Measurements from ENCODE around the gene PIH1D1. TPM values are rescaled to one million over a fixed set of nuclear protein-coding genes. Genes with fewer than 3 reads are reported as not detected.
A peak's percentile ranks its signal among the peaks of the same experiment; 100 is the strongest.

PIH1D1 gene
- total RNA-seq, 1 experiment from 2014 or later, result 153 TPM

DNA sequence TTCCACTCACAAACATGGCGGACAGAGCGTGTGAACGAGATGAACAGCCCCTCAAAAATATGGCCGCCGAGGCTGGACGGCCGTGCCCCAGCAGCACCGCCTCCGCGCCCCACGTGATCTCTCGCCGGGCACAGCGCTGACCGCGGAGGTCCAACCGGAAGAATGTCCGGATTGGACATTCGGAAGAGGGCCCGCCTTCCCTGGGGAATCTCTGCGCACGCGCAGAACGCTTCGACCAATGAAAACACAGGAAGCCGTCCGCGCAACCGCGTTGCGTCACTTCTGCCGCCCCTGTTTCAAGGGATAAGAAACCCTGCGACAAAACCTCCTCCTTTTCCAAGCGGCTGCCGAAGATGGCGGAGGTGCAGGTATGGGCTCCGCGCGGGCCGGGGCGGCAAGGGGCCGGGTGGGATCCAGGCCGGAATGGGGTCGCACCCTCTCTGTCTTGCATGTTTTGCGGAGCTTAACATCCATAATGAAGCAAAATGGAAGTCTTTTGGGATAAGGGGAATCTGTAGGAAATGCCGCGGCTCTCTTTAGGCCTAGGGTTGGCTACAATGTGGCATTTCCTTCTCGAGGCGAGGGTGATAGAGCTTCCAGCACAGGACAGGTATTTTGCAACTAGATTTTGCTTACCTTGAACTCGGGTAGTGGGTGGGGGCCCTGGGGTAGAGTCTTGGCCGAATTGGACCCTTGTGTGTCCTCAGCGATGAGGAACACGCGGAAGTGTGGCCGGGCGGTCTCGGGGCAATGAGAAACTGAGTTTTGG is 35.8 kb upstream of the PIH1D1 start, which contains the start of gene RPL13A (continued):
- TF ChIP-seq, protein P1, sequence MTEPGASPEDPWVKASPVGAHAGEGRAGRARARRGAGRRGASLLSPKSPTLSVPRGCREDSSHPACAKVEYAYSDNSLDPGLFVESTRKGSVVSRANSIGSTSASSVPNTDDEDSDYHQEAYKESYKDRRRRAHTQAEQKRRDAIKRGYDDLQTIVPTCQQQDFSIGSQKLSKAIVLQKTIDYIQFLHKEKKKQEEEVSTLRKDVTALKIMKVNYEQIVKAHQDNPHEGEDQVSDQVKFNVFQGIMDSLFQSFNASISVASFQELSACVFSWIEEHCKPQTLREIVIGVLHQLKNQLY (CRISPR knock-in tag; IDR thresholded peaks at IDR 0.05), result no peak
- TF ChIP-seq KAT7 (CRISPR knock-in tag; IDR thresholded peaks at IDR 0.05; ENCODE audit: borderline replicate concordance) (no peak; the same call in 1 of the 2 replicates), ZNF423 (CRISPR knock-in tag; IDR thresholded peaks at IDR 0.05) (no peak), ATF1 (CRISPR knock-in tag; IDR thresholded peaks at IDR 0.05) (no peak), ZNF232 (CRISPR knock-in tag; IDR thresholded peaks at IDR 0.05) (peak; percentile 60; the same call in 1 of the 2 replicates), ZNF396 (CRISPR knock-in tag; IDR thresholded peaks at IDR 0.05; ENCODE audit: borderline replicate concordance) (no peak), TP53 (CRISPR knock-in tag; IDR thresholded peaks at IDR 0.05) (no peak)
- TF ChIP-seq, protein P2, sequence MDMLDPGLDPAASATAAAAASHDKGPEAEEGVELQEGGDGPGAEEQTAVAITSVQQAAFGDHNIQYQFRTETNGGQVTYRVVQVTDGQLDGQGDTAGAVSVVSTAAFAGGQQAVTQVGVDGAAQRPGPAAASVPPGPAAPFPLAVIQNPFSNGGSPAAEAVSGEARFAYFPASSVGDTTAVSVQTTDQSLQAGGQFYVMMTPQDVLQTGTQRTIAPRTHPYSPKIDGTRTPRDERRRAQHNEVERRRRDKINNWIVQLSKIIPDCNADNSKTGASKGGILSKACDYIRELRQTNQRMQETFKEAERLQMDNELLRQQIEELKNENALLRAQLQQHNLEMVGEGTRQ (CRISPR knock-in tag; IDR thresholded peaks at IDR 0.05), result peak; percentile 99
- TF ChIP-seq, protein P3, sequence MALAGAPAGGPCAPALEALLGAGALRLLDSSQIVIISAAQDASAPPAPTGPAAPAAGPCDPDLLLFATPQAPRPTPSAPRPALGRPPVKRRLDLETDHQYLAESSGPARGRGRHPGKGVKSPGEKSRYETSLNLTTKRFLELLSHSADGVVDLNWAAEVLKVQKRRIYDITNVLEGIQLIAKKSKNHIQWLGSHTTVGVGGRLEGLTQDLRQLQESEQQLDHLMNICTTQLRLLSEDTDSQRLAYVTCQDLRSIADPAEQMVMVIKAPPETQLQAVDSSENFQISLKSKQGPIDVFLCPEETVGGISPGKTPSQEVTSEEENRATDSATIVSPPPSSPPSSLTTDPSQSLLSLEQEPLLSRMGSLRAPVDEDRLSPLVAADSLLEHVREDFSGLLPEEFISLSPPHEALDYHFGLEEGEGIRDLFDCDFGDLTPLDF (CRISPR knock-in tag; IDR thresholded peaks at IDR 0.05), result peak; percentile 81; the same call in 1 of the 2 replicates
- TF ChIP-seq, protein P4, sequence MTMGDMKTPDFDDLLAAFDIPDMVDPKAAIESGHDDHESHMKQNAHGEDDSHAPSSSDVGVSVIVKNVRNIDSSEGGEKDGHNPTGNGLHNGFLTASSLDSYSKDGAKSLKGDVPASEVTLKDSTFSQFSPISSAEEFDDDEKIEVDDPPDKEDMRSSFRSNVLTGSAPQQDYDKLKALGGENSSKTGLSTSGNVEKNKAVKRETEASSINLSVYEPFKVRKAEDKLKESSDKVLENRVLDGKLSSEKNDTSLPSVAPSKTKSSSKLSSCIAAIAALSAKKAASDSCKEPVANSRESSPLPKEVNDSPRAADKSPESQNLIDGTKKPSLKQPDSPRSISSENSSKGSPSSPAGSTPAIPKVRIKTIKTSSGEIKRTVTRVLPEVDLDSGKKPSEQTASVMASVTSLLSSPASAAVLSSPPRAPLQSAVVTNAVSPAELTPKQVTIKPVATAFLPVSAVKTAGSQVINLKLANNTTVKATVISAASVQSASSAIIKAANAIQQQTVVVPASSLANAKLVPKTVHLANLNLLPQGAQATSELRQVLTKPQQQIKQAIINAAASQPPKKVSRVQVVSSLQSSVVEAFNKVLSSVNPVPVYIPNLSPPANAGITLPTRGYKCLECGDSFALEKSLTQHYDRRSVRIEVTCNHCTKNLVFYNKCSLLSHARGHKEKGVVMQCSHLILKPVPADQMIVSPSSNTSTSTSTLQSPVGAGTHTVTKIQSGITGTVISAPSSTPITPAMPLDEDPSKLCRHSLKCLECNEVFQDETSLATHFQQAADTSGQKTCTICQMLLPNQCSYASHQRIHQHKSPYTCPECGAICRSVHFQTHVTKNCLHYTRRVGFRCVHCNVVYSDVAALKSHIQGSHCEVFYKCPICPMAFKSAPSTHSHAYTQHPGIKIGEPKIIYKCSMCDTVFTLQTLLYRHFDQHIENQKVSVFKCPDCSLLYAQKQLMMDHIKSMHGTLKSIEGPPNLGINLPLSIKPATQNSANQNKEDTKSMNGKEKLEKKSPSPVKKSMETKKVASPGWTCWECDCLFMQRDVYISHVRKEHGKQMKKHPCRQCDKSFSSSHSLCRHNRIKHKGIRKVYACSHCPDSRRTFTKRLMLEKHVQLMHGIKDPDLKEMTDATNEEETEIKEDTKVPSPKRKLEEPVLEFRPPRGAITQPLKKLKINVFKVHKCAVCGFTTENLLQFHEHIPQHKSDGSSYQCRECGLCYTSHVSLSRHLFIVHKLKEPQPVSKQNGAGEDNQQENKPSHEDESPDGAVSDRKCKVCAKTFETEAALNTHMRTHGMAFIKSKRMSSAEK (CRISPR knock-in tag; IDR thresholded peaks at IDR 0.05; ENCODE audit: borderline replicate concordance), result peak; percentile 65; the same call in 1 of the 2 replicates
- TF ChIP-seq, protein P5, sequence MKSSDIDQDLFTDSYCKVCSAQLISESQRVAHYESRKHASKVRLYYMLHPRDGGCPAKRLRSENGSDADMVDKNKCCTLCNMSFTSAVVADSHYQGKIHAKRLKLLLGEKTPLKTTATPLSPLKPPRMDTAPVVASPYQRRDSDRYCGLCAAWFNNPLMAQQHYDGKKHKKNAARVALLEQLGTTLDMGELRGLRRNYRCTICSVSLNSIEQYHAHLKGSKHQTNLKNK (CRISPR knock-in tag; IDR thresholded peaks at IDR 0.05), result no peak

DNA sequence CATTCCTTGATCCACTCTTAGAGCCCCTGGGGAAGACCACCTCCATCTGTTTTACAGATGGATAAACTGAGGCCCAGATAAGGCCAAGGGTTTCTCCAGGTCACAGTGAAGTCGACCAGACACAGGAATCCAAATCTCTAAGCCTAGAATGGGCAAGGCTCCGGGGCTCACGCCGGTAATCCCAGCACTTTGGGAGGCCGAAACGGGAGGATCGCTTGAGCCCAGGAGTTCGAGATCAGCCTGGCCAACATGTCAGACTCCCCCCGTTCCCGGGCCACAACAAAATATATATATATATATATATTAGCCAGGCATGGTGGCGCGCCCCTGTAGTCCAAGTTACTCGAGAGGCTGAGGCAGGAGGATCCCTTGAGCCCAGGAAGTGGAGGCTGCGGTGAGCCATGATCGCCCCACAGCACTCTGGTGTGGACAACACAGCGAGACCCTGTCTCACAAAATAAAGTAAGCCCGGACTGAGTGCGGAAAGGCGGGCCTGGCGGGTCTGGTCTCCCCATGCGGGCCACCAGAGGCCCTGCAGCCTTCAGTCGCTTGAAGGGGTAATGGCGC is 35.2 kb upstream of the PIH1D1 start:
- H3K27me3 Mint-ChIP-seq (ENCODE audit: low read depth), result peaks cover 6% of the 10 kb centered on the region; the same call in 1 of the 2 replicates

DNA sequence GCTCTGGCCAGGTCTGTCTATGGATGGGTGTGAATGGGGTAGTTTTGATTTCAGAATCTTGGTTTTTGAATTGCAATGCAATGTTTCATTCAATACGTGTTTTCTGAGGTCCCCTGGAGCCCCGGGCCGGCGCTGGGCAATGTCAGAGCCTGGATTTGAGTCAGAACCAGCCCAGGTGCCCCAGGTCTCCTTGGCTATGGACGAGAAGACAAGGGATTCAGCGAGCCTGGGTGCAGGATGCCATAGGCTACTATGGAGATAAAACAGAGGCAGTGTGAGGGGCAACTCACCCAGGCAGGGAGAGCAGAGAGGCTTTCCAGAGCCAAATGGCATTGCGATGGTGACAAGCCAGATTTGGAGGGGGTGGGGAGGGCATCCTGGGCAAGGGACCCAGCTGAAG is 34.6 kb upstream of the PIH1D1 start:
- Mint-ChIP-seq H3K36me3 (peaks cover 38% of the 10 kb centered on the region), H3K27me3 (ENCODE audit: low read depth) (peaks cover 6% of the 10 kb centered on the region; the same call in 1 of the 2 replicates), H3K4me3 (peak overlapping the region; percentile 8), H3K27ac (0 out of 2 replicates have a peak overlapping the region, but pooled peaks have one; percentile 4), H3K4me1 (peaks cover 20% of the 10 kb centered on the region), H3K9me3 (no peaks in the 10 kb centered on the region)
- POLR2A ChIA-PET, result no interaction called here
- ATAC-seq (no peak), DNase-seq (ENCODE audit: low spot score) (no peak)
- TF ChIP-seq, protein P6, sequence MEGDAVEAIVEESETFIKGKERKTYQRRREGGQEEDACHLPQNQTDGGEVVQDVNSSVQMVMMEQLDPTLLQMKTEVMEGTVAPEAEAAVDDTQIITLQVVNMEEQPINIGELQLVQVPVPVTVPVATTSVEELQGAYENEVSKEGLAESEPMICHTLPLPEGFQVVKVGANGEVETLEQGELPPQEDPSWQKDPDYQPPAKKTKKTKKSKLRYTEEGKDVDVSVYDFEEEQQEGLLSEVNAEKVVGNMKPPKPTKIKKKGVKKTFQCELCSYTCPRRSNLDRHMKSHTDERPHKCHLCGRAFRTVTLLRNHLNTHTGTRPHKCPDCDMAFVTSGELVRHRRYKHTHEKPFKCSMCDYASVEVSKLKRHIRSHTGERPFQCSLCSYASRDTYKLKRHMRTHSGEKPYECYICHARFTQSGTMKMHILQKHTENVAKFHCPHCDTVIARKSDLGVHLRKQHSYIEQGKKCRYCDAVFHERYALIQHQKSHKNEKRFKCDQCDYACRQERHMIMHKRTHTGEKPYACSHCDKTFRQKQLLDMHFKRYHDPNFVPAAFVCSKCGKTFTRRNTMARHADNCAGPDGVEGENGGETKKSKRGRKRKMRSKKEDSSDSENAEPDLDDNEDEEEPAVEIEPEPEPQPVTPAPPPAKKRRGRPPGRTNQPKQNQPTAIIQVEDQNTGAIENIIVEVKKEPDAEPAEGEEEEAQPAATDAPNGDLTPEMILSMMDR (IDR thresholded peaks at IDR 0.05), result no peak
- TF ChIP-seq NFE2L1 (CRISPR knock-in tag; IDR thresholded peaks at IDR 0.05), result no peak
- TF ChIP-seq, protein P7, sequence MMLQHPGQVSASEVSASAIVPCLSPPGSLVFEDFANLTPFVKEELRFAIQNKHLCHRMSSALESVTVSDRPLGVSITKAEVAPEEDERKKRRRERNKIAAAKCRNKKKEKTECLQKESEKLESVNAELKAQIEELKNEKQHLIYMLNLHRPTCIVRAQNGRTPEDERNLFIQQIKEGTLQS (CRISPR knock-in tag; conservative IDR thresholded peaks at IDR 0.05), result no peak
- TF ChIP-seq, protein P8, sequence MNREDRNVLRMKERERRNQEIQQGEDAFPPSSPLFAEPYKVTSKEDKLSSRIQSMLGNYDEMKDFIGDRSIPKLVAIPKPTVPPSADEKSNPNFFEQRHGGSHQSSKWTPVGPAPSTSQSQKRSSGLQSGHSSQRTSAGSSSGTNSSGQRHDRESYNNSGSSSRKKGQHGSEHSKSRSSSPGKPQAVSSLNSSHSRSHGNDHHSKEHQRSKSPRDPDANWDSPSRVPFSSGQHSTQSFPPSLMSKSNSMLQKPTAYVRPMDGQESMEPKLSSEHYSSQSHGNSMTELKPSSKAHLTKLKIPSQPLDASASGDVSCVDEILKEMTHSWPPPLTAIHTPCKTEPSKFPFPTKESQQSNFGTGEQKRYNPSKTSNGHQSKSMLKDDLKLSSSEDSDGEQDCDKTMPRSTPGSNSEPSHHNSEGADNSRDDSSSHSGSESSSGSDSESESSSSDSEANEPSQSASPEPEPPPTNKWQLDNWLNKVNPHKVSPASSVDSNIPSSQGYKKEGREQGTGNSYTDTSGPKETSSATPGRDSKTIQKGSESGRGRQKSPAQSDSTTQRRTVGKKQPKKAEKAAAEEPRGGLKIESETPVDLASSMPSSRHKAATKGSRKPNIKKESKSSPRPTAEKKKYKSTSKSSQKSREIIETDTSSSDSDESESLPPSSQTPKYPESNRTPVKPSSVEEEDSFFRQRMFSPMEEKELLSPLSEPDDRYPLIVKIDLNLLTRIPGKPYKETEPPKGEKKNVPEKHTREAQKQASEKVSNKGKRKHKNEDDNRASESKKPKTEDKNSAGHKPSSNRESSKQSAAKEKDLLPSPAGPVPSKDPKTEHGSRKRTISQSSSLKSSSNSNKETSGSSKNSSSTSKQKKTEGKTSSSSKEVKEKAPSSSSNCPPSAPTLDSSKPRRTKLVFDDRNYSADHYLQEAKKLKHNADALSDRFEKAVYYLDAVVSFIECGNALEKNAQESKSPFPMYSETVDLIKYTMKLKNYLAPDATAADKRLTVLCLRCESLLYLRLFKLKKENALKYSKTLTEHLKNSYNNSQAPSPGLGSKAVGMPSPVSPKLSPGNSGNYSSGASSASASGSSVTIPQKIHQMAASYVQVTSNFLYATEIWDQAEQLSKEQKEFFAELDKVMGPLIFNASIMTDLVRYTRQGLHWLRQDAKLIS (CRISPR knock-in tag; IDR thresholded peaks at IDR 0.05; ENCODE audit: borderline replicate concordance), result no peak
- CTCF ChIA-PET, result no interaction called here

More for the DNA sequence above, 35.2 kb upstream of the PIH1D1 start:
- Mint-ChIP-seq H3K36me3 (peaks cover 43% of the 10 kb centered on the region), H3K4me1 (peaks cover 20% of the 10 kb centered on the region), H3K27ac (no peak overlapping the region), H3K9me3 (no peaks in the 10 kb centered on the region), H3K4me3 (peak overlapping the region; percentile 97)
- POLR2A ChIA-PET, result interaction anchor here (1.5 kb wide), 1 partner anchor 10 kb away, joined by 9 read pairs; the partner anchor contains the start of gene RPS11
- no peak for DNase-seq (ENCODE audit: low spot score)
- no peak for ATAC-seq
- TF ChIP-seq GTF2I (CRISPR knock-in tag; conservative IDR thresholded peaks at IDR 0.05) (peak; percentile 95), ZNF121 (CRISPR knock-in tag; IDR thresholded peaks at IDR 0.05) (peak; percentile 82), SOX15 (CRISPR knock-in tag; IDR thresholded peaks at IDR 0.05) (no peak)
- CTCF ChIA-PET, result no interaction called here
